ENCODE data around the gene MLLT10.

The MLLT10 gene

DNA sequence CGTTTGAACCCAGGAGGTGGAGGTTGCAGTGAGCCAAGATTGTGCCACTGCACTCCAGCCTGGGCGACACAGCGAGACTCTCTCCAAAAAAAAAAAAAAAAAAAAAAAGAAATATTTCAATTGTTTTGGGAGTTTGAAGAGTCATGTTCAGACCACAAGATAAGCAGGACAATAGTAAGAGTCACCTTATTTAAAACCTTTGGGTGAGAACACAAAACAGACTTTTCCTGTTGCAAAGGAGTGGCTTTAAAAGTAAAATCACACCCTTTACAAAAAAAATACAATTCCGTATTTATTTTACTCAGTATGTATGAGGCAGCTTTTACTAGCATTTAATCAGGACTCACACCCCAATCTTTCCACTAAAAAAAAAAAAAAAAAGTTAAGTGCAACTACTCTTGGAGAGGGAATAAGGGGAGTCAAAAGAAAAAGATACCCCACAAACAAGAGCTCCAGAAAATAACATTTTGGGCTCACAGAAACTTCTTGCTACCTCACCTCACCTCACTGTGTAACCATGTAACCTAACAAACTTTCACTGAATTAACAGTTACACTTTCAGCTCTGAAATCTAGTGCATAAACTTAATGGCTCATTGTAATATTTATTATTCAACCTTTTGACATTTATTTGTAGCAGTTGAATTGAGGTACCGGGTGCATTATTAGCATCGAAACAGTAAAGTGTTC lies 19.8 kb upstream of the MLLT10 start:
- H3K9ac ChIP-seq (ENCODE audit: low read length) = no peak overlapping the region
- no peaks in the 10 kb centered on the region for H3K36me3 ChIP-seq (ENCODE audit: insufficient read depth, low read length)
- no peak overlapping the region for H3K27ac ChIP-seq (ENCODE audit: low read depth, low read length)
- peaks cover 25% of the 10 kb centered on the region for H3K4me1 ChIP-seq (ENCODE audit: insufficient read depth, low read length)
- peak overlapping the region in 1 of 2 donors; percentile 82 for H3K4me3 ChIP-seq (ENCODE audit: low read depth in 1 of 2, low read length in 2 of 2)
- H3K9me3 ChIP-seq (ENCODE audit: low read length) = no peaks in the 10 kb centered on the region
- no peaks in the 10 kb centered on the region for H3K27me3 ChIP-seq (ENCODE audit: control insufficient read depth in 1 of 2, insufficient read depth in 2 of 2, low read length in 2 of 2)

DNA sequence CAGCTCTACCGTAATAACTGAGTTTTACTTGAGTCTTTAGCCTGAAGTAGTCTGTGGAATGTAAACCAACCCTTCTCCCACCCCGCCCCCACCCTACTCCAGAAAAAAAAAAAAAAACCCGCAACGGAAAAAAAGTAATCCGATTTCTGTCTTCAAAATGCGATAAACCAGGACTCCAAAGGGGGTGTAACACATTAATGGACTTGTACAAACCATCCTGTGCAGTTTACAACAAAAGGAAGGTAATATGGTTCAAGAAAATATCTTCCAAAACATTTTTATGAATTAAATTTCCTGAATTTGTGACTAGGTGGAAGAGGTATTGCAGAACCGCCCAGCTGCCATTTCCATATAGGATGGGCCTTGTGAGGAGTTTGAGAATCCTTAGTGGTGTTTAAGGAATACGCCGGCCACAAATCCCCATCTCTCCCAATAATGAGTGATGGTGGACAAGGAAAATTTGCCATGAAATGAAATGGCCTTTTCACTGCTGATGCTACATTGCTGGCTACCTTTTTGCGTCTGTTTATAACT lies 19.1 kb upstream of the MLLT10 start:
- Histone ChIP-seq H3K27ac (ENCODE audit: low read depth, low read length) (peak overlapping the region; percentile 77), H3K9ac (ENCODE audit: low read length) (no peak overlapping the region)

DNA sequence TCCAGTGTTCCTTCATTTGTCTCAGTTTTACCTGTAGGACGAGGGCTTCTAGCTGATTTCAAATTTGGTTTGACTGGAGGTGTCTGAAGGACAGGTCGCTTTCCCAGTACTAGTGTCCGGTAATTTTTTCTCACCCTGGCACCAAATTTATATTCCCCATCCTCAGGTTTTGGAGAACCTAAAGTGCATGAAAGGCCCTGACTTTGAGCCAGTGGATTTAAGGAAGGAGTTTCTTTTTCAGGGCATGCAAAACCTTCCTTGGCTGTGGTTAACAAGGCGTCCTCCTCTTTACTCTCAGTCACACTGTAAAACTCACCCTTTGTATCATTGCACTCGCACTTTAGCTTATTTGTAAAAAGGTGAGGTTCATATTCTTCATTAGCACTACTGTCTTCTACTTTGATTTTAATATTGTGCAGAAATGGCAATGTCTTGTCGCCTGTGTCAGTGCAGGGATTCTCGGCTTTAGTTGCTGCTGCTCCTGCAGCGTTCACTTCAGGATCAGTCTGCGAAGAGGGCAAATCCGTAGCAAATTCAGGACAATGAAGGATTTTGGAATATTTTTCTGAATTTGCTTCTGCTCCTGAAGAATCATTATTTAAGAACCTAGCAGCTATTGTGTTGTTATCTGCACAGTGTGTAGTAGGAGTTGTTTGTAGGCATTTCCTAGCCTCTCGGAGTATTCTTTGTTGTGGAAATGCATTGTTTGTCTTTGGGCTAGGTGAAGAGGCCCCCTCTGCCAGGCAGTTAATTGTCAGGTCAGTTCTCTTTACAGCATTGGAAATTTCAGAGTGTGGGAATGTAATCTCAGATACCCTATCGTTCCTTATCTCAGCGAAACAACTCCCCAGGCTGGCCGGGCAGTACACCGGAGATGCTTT lies 18.4 kb upstream of the MLLT10 start:
- peaks cover 30% of the 10 kb centered on the region for H3K4me1 ChIP-seq (ENCODE audit: insufficient read depth, low read length)
- peak overlapping the region; percentile 77 for H3K27ac ChIP-seq (ENCODE audit: low read depth, low read length)
- no peaks in the 10 kb centered on the region for H3K36me3 ChIP-seq (ENCODE audit: insufficient read depth, low read length)
- peak overlapping the region; percentile 24 to 82 for H3K4me3 ChIP-seq (ENCODE audit: low read depth in 1 of 2, low read length in 2 of 2)
- no peaks in the 10 kb centered on the region for H3K27me3 ChIP-seq (ENCODE audit: control insufficient read depth in 1 of 2, insufficient read depth in 2 of 2, low read length in 2 of 2)
- H3K9ac ChIP-seq (ENCODE audit: low read length) = no peak overlapping the region
- no peaks in the 10 kb centered on the region for H3K9me3 ChIP-seq (ENCODE audit: low read length)

More for the DNA sequence above, 19.1 kb upstream of the MLLT10 start:
- Histone ChIP-seq H3K9me3 (ENCODE audit: low read length) (no peaks in the 10 kb centered on the region), H3K4me1 (ENCODE audit: insufficient read depth, low read length) (peaks cover 29% of the 10 kb centered on the region), H3K36me3 (ENCODE audit: insufficient read depth, low read length) (no peaks in the 10 kb centered on the region), H3K27me3 (ENCODE audit: control insufficient read depth in 1 of 2, insufficient read depth in 2 of 2, low read length in 2 of 2) (no peaks in the 10 kb centered on the region), H3K4me3 (ENCODE audit: low read depth in 1 of 2, low read length in 2 of 2) (peak overlapping the region in 1 of 2 donors; percentile 82)

DNA sequence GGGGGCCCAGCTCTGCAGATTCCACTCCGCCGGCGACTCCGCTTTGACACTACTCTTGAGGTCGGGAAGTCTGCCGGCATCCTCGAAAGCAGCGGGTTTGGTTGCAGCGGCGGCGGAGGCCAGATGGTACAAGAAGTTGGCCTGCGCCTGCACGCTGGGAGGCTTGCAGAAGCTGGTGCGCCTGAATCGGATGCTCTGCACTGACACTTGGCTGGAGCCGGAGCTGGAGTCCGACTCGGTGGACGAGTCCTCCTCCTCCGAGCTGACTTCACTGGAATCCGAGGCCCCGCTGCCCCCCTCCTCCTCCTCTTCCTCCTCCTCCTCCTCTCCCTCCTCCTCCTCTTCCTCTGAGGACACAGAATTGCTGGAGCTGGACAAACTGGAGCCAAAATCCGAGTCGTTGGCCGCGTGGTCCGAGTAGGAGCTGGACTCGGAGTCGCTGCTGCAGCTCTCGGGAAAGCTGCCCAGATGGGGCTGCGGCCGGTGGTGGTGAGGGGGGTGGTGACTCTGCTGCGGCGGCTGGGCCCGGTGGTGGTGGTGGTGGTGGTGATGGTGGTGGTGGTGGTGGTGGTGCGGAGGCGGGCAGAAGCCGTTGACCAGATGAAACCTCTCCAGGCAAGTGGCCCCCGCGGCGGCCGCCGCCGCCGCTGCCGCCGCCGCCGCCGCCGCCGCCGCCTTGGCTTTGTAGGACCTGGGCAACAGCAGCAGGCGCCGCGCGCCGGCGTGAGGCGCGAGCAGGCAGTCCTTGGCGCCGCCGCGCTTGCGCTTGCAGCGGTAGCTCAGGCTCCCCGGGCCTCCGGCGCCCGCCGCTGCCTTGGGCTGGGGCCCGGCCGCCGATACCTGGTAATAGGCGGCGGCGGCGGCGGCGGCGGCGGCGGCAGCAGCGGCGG lies 17.5 kb upstream of the MLLT10 start:
- H3K27me3 ChIP-seq (ENCODE audit: control insufficient read depth in 1 of 2, insufficient read depth in 2 of 2, low read length in 2 of 2) = no peaks in the 10 kb centered on the region
- peaks cover 32% of the 10 kb centered on the region for H3K4me1 ChIP-seq (ENCODE audit: insufficient read depth, low read length)
- peak overlapping the region; percentile 77 for H3K27ac ChIP-seq (ENCODE audit: low read depth, low read length)
- H3K4me3 ChIP-seq (ENCODE audit: low read depth in 1 of 2, low read length in 2 of 2) = peak overlapping the region; percentile 69 to 82
- H3K36me3 ChIP-seq (ENCODE audit: insufficient read depth, low read length) = no peaks in the 10 kb centered on the region
- H3K9ac ChIP-seq (ENCODE audit: low read length) = peak overlapping the region; percentile 63
- no peaks in the 10 kb centered on the region for H3K9me3 ChIP-seq (ENCODE audit: low read length)

DNA sequence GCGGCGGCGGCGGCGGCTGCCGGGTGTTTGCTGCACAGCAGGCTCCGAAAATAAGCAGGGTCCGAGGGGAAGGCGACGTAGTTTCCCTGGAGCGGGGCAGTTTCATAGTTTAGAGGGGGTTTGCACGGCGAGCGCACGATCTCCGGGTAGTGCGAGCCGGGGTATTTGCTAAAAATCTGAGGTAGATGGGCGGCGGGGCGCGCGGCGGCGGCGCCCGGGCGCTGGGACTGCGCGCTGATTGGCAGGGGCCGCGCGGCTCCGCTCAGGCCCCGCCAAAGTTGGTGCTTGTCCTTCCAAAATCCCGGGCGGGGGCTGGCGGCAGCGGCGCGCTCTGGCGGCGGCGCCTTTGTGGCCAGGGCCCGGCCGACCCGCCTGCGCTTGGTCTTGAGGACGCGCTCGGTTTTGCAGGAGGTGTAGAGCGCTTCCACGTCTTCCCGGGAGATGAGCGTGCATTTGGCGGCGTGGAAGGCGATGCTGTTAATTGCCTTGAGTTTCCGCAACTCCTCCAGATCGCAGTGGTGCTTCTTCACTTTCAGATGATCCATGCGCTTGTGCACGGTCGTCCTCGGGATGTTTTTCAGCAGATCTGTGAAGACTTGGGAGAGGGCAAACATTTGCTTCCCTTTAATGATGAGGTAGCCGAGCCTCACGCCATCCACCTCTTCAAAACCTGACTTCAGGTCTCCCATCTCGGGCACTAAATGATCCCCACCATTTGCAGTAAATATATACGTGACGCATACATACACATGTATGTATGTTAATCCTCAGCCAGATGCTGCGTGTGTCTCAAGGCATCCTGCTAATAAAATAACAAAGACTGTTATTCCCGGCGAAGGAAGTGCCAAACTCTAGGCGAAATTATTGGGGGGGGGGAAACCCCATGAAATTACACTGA lies 16.6 kb upstream of the MLLT10 start:
- H3K27me3 ChIP-seq (ENCODE audit: control insufficient read depth in 1 of 2, insufficient read depth in 2 of 2, low read length in 2 of 2) = no peaks in the 10 kb centered on the region
- peaks cover 30% of the 10 kb centered on the region for H3K4me1 ChIP-seq (ENCODE audit: insufficient read depth, low read length)
- H3K36me3 ChIP-seq (ENCODE audit: insufficient read depth, low read length) = no peaks in the 10 kb centered on the region
- H3K9me3 ChIP-seq (ENCODE audit: low read length) = no peaks in the 10 kb centered on the region
- peak overlapping the region; percentile 90 for H3K9ac ChIP-seq (ENCODE audit: low read length)
- peak overlapping the region; percentile 84 for H3K27ac ChIP-seq (ENCODE audit: low read depth, low read length)
- H3K4me3 ChIP-seq (ENCODE audit: low read depth in 1 of 2, low read length in 2 of 2) = peak overlapping the region; percentile 63 to 69

DNA sequence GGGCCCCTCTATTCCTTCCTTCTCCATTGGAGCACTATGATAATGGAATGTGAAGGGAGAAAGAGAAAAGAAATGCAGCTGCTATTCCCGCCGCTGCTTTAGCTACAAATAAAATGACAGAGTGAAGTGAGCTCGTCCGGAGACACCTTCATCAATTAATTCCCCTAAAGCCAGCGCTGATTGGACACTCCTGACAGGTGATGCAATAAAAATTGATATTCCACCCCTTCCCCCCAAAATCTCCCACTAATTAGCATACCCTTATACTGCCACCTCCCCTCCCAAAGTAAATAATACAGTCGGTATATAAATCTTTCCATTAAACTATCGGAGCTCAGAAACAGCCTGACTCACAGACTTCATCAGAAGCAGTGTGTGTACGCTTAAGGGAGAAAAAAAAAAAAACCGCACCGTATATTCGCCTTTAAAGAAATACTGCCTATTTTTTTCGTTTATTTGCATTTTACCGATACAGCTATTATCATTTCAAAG lies 15.8 kb upstream of the MLLT10 start:
- H3K4me3 ChIP-seq (ENCODE audit: low read depth in 1 of 2, low read length in 2 of 2) = peak overlapping the region; percentile 63 to 69
- H3K9me3 ChIP-seq (ENCODE audit: low read length) = no peaks in the 10 kb centered on the region
- H3K27ac ChIP-seq (ENCODE audit: low read depth, low read length) = peak overlapping the region; percentile 84
- no peaks in the 10 kb centered on the region for H3K36me3 ChIP-seq (ENCODE audit: insufficient read depth, low read length)
- H3K27me3 ChIP-seq (ENCODE audit: control insufficient read depth in 1 of 2, insufficient read depth in 2 of 2, low read length in 2 of 2) = no peaks in the 10 kb centered on the region
- H3K4me1 ChIP-seq (ENCODE audit: insufficient read depth, low read length) = peaks cover 37% of the 10 kb centered on the region
- peak overlapping the region; percentile 90 for H3K9ac ChIP-seq (ENCODE audit: low read length)

DNA sequence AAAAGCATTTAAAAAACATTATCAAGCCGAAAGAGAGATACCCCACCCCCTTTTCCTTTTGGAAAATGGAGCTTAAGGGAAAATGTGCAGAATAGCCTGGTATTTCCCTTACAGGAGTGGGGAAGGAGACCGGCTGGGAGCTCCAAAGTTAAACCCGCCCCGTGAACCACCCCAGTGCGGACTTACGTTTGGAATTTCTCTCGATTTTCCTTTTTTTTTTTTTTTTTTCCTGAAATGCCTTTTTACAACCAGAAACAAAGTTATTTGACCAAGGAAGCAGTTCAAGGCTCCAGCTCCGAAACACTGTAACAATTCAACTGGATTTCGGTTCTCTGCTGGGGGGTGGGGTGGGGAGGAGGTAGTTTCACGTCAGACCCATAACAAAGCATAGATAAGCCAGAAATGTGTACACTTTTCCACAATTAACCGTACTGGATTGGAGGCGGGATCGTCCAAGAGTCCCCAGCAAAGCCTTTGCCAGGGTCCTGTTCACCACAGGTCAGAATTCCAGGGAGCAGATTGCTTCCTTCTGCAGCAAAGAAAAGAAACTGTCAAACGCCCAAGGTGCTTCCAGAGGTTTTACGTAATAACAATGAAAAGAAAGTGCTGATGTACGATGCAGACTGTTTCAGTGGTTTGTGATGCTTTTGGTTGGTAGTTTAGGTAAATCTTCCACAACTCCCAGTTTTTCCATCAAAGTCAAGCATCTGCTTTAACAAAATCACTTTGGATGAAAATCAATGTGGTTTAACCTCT lies 15.2 kb upstream of the MLLT10 start:
- H3K9me3 ChIP-seq (ENCODE audit: low read length) = no peaks in the 10 kb centered on the region
- peak overlapping the region; percentile 84 for H3K27ac ChIP-seq (ENCODE audit: low read depth, low read length)
- H3K4me1 ChIP-seq (ENCODE audit: insufficient read depth, low read length) = peaks cover 38% of the 10 kb centered on the region
- peak overlapping the region; percentile 63 to 69 for H3K4me3 ChIP-seq (ENCODE audit: low read depth in 1 of 2, low read length in 2 of 2)
- H3K9ac ChIP-seq (ENCODE audit: low read length) = peak overlapping the region; percentile 90
- no peaks in the 10 kb centered on the region for H3K36me3 ChIP-seq (ENCODE audit: insufficient read depth, low read length)
- H3K27me3 ChIP-seq (ENCODE audit: control insufficient read depth in 1 of 2, insufficient read depth in 2 of 2, low read length in 2 of 2) = no peaks in the 10 kb centered on the region

DNA sequence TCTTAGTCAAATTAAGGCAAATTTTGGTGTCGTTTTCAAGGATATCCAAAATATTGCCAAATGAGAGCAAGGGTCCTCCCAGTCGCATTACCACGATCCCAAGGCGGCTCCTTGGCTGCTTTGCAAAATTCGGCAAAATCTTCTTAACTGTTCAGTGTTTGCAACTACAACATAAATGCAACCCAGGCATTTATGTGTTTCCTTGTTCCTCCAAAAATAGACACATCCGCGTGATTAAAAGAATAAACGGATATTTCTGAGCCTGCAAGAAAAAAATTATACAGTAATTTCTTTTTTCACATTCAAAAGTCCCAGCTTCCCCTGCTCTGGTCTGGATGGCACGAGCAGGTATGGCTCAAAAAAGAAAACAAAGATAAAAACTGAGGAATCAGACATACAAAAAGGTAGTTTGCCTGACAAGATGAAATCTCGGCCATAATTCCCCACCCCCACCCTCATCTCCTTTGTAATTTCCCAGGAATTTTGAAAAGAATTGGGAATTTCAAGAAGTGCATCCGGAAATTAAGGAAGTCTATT lies 14.6 kb upstream of the MLLT10 start:
- Histone ChIP-seq H3K9ac (ENCODE audit: low read length) (peak overlapping the region; percentile 90), H3K36me3 (ENCODE audit: insufficient read depth, low read length) (no peaks in the 10 kb centered on the region), H3K9me3 (ENCODE audit: low read length) (no peaks in the 10 kb centered on the region), H3K27me3 (ENCODE audit: control insufficient read depth in 1 of 2, insufficient read depth in 2 of 2, low read length in 2 of 2) (no peaks in the 10 kb centered on the region), H3K27ac (ENCODE audit: low read depth, low read length) (peak overlapping the region; percentile 84), H3K4me1 (ENCODE audit: insufficient read depth, low read length) (peaks cover 40% of the 10 kb centered on the region), H3K4me3 (ENCODE audit: low read depth in 1 of 2, low read length in 2 of 2) (peak overlapping the region; percentile 63 to 69)

DNA sequence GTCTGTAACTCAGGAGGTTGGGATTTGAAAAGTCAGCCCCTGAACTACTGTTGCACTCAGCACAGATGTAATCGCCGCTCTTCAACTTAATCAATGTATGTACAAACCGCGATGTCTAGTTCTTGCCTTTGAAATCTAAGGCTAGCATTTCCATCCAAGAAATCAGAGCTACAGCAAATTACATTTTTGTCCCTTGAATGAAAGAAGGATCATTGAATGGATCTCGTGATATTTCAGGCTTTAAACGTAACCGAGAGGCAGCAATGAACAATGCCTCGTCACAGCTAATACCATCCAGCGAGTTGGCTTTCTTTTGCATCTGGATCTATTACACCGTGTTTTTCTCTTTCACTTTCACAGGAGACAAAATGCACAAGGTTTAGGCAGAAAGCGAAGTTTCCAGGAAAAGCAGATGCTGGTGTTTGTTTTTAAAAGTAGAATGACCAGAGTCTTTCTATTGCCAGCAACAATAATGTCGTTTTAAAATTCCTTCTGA lies 14.0 kb upstream of the MLLT10 start:
- Histone ChIP-seq H3K36me3 (ENCODE audit: insufficient read depth, low read length) (no peaks in the 10 kb centered on the region), H3K9me3 (ENCODE audit: low read length) (no peaks in the 10 kb centered on the region), H3K27me3 (ENCODE audit: control insufficient read depth in 1 of 2, insufficient read depth in 2 of 2, low read length in 2 of 2) (no peaks in the 10 kb centered on the region), H3K9ac (ENCODE audit: low read length) (peak overlapping the region; percentile 90), H3K27ac (ENCODE audit: low read depth, low read length) (peak overlapping the region; percentile 84), H3K4me1 (ENCODE audit: insufficient read depth, low read length) (peaks cover 39% of the 10 kb centered on the region), H3K4me3 (ENCODE audit: low read depth in 1 of 2, low read length in 2 of 2) (peak overlapping the region; percentile 63 to 69)
